Stimulated activated CD4-positive, alpha-beta T cell treated with anti-CD3 and anti-CD28 coated beads, Interleukin-1b, Interleukin-23, amount 100 ng/mL, for 24 hours (primary cell): ENCODE measurements around the gene RTN4R.
A peak's percentile ranks its signal among the peaks of the same experiment; 100 is the strongest.
"Not testable (repeated sequence)": the region's sequence is repeated elsewhere in the genome, so short reads cannot be mapped to it uniquely, and the experiment has no call there.

ENCODE experiments used
- DNase-seq, 4 experiments: peaks; one replicate each; pipeline ENCODE4 v3.0.0-alpha.2; 2020; ENCODE audit warnings: low read depth in 4 of 4, low spot score in 1 of 4

The RTN4R gene

DNA sequence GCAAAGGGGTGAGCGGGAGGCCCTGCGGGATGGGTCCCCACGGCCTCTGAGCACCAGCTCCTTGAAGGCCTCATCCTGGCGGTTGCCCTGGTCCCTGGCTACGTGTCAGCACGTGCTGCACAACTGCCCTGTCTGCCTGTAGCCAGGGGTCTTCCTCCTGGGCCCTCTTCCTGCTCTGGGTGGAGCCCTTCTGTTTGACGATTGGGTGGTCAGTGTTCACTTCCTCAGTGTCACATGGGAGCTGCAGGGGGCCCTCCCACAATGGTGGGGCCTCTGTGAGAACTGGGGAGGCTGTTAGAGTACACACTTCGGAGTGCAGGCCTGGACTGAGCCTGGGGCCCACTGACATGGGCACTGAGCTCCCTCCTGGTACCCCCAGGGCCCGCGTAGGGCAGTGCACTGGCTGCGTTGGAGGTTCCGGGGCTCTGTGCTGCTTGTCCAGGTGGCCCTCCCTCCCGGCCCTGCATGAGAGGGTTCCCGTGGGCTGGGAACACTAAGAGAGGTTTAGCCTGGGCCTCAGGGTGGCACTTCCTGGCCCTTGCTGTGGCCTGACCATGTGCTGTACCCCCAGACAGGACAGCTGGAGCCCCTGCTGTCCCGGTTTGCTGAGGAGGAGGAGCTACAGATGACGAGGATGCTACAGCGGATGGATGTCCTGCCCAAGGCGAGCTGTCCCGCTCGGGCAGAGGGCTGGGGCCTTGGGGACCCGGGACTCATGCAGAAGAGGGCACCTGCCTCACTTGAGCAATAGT, 38.0 kb upstream of the RTN4R start:
- no peak for DNase-seq

DNA sequence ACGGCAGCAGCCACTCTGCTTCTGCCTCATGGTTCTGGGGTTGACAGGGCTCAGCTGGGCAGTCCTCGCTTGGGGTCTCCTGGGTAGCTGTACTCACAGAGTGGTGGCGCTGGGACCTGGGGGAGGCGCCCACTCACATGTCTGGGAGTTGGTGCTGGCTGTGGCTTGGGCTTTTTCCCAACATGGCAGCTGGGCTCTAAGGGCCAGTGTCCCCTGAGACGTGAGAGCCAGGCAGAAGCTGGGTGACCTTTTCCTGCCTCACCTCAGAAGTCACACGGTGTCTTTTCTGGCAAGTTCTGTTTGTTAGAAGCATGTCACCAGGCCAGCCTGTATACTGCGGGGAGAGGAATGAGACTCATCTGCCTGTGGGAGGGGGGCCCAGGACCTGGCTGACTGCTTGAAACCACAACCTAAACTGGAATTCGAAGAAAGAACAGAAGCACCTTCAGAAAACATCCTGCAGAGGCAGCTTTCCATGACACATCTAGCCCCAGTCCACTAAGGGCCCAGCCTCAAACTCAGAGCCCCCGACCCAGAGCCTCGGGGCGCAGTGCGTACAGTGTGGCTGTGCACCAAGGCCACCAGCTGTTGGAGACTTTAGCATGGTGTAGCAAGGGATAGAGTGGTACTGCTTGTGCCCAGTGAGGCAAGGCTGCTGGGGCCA, 37.2 kb upstream of the RTN4R start:
- DNase-seq = not testable (repeated sequence)

DNA sequence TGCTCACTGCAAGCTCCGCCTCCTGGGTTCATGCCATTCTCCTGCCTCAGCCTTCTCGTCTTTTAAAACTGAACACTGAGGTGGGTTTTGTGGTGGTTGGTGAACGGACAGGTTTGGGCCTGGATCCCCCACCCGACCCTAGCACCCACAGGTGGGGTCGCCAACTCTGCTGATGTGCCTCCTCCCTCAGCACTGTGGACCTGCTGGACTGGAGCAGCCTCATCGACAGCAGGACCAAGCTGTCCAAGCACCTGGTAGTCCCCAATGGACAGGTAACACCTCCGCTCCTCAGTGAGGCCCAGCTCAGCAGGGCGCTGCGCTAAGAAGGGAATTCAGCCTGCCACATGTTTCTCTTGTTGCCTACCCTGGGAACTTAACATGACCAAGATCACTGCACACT, 36.5 kb upstream of the RTN4R start:
- no peak for DNase-seq

DNA sequence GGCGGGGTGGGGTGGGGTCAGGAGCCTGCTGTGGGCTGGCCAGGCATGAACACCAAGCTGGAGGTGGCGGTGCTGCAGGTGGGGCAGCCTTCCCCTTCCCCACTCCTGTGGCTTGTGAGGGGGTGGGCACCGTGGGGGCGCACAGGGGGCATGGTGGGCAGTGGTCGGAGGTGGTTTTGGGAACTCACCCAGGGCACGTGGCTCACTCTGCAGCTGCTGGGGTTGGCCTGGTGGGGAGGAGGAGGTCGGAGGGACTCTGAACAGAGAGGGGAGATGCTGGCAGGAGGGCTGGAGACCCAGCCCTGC, 35.1 kb upstream of the RTN4R start:
- not testable (repeated sequence) for DNase-seq

DNA sequence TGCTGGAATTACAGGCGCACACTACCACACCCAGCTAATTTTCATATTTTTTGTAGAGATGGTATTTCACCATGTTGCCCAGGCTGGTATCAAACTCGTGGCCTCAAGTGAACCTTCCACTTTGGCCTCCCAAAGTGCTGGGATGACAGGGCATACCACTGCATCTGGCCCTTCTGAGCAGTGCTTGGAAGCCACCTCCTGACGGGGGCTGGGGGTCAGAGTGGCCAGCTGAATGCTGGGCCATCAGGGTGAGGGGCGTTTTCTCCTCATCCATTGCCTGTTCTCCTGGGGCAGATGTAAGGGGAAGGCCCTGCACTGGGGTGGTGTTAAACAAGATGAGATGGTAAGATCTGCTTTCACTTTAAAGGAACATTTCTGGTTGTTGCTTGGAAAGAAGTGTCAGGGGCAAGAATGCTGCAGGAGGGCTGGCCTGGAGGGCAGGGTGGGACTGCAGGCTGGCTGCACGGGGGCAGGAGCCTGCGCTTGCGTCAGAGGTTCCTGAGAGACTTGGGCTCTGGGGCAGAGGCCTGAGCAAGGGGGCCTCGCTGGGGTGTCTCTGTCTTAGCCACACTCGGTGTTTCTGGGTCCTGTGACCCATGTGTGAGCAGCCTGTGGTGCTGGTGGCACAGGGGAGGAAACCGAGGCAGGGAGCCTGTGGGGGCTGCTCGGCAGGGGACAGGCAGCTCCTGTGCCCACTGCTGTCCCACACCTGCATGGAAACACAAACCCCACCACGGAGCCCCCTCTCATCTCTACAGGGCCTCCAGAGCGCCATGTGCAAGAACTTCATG, 34.5 kb upstream of the RTN4R start:
- no peak for DNase-seq

DNA sequence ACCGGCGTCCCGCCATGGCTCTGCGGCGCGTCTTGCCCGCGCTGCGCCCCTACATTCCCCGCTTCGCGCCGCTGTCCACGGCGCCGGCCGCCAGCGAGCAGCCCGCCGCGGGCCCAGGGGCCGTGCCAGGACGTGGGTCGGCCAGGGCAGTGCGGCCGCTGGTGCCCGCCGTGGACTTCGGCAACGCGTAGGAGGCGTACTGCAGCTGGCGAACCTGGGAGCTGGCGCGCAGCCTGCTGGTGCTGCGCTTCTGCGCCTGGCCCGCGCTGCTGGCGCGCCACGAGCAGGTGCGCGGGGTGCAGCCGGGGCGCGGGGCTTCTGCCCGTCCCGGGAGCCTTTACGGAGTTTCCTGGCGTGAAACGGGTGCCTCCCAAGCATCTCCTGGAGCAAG, 31.6 kb upstream of the RTN4R start:
- no peak for DNase-seq

DNA sequence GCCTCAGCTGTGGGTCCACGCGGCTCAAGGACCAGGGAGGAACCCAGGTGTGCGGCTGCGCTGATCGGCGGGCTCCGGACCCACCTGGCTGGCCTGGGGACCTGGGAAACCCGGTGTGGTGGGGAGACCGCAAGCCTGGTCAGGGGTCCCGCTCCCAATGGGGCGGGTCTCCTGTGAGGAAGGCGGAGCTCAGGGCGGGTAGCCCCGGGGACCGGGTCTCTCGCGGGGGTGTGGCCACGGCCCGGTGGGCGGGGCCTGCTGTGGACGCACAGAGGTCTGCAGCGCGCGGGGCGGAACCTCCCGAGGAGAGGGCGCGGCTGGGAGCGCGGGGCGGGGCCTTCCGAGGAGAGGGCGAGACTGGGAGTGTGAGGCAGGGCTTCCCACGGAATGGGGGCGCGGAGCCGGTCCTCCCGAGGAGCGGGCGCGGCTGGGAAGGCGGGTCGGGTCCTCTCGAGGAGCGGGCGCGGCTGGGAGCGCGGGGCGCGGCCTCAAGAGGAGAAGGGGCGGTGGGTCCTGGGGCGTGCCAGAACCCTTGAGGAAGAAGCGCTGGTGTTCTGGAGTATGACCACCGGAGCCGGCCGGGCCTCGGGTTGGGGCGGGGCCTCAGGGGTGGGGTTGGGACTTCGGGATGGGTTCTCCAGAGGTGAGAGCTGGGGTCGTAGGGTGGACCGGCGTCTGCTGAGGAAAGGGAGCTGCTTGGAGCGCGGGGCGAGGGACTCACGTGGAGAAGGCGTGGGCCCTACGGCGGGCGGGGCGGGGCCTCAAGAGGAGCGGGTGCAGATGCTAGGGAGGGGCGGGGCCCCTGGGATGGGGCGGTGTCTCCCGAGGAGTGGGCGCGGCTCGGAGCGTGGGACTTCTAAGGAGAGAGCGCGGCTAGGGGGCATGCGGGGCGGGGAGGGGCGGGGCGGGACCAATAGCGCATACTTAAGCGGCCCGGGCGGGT, 31.0 kb upstream of the RTN4R start:
- DNase-seq = peak; percentile 75 to 89 (median 86)

DNA sequence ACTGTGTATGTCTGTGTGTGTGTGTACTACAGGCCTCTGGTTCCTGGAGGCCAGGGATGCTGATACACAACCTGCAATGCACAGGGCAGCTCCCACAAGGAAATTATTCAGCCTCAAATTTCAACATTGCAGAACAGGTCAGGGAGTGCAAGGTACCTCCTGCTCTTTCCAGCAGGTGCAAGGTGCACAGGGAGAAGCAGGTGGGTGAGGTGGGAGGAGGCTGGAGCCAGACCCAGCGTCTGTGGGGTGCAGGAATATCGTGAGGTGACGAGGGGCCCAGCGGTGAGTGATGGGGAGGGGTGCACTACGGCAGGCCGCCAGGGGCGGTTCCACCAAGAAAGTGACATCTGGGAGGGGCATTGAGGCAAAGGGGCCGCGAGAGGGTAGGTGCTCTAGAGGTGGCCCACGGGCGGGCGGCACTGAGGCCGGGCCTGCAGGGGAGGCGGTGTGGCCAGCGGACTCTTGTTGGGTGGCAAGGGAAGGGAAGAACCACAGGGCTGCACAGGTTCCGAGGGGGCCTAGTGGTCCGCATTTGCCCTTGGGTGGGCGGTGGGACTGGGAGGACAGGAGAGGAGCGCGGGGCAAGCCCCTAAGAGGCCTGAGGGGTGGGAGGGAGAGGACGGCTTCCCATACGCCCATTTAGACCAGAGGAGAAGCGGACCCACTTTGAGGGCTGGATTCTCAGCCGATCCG, 30.1 kb upstream of the RTN4R start:
- no peak for DNase-seq

DNA sequence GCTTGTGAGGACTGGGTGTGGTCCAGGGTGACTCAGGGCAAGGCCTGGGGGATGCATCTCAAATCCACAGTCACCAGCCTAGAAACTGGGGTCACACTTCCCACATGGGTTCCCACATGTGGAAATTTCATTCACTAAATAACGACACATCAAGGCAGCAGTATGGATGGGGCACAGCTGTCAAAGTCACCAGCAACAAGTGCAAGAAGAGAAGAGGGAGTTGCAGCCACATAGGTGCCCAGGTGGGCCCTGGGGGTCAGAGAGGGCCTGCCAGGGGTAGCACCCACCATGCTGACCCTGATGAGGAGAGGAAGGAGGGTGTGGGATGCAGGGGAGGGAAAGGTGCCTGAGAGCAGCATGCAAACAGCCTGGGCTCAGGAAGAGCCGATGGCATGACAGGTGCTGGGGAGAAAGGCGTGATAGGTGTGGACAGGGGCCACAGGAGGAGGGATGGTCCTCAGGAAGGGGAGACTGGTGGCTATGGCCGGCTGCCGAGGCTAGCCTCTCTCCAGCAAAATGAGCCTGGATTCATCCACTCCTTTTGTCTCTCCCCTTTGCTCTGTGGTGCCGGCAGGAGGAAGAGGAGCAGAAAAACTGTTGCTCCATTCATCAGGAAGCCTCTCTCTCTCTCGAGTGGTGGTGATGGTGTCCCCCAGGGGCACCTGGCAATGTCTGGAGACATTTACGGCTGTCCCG, 29.4 kb upstream of the RTN4R start:
- DNase-seq = no peak

DNA sequence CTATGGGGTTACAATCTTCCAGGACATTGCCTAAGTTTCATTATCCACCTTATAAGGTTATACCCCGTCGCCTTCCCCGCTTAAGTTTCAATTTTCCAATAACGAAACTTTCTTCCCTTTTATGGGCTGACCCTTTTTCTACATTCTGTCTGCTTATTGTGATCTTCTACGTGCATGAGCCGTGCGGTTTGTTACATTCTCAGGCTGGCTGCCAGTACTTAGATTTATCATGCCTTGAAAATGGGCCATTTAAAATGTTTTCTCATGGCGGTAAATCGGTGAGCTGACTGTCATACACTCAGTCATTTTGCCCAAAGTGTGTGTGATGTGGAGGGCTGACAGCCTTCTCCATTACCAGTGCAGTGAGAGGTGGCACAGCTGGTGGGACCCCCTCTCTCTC, 28.5 kb upstream of the RTN4R start:
- DNase-seq = no peak

DNA sequence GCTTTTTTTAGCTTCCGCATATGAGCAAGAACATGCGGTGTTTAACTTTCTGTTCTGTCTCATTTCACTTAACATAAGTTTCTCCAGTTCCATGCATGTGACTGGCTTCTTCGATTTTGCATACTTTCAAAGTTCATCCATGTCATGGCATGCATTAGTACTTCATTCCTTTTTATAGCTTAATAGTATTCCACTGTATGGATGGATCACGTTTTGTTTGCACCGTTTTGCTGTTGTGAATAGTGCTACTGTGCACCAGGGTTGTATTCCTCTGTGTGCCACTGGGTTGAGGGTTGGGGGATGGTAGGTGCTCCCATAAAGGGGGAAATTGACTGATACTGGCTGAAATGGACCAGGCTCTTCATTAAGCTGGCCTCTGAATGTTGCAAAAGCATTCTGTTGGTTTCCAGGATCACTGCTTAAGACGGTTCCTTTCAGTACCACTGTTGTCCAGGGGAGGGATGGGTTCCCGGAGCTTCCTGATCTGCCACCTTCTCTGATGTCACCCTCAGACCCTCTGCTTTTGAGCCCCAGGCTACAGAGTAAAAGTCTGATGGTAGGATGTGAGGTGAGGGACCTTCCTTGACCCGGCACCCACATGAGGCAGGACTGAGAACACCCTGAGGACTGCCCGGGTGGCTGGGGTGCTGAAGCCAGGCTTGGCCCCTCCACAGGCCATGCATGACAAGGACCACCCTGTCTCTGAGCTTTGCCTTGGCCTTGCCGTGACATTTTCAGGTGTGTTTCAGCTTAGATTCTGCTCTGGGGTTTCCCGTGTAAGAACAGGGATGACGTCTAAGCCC, 27.3 kb upstream of the RTN4R start:
- no peak for DNase-seq

DNA sequence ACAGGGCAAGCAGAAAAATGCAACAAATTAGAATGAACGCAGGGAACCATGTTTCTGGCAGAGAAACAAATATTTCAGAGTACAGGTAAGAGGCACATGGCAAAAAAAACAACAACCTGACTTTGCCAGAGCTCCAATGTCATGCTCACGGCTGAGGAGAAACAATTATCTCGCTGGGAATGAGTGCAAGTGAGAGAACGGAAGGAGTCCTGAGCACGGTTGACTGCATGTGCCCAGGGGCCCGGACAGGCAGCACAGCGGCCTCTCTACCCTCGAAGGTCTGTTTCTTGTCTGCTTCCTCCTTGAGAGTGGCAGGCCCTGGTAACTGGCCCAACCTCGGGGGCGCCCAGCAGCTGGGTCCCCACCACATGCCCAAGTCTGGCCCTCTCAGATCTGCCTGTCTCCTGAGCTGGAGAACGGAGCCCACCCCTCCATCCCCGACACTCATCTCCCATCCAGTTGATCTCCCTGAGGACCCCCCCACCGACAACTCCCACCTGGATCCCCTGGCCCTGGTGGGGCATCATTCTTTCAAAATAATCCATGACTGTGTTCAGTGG, 24.6 kb upstream of the RTN4R start:
- no peak for DNase-seq

DNA sequence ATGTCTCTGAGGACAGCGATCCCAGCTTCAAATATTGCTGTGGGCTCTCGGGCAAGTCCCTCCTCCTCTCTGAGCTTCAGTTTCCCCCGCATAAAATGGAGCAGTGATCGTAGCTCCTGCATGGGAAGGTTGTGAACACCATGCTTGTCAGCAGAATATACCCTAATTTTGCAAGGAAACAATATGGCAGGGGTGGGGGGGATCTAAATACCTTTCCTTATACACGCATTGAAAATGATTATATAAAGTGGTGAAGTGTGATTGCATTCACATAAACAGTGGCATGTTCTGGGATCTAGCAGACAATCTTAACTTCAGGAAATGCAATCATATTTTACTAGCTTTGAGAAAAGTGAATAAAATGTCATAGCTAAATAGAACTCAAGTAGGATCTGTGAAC, 24.0 kb upstream of the RTN4R start:
- DNase-seq = no peak

DNA sequence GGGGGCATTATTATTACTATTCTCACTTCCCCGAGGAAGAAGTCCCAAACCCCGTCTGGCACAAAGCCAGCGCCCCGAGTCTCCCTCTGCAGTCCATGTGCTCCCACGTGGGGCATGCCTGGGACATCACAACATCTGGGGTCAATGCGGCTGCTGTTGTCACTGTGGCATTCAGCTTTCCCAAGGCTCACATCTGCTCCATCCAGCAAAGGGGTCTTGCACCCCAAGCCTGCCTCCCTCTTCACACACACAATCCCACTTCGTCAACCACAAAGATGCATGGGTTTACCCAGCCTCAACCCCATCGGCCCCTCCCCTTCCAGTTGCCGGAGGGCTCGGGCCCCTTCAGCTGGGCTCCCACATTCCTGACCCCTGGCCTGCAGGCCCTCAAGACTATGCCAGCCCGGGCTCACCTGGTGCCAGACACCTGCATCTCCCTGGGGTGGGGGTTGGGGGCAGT, 23.5 kb upstream of the RTN4R start:
- DNase-seq = no peak

DNA sequence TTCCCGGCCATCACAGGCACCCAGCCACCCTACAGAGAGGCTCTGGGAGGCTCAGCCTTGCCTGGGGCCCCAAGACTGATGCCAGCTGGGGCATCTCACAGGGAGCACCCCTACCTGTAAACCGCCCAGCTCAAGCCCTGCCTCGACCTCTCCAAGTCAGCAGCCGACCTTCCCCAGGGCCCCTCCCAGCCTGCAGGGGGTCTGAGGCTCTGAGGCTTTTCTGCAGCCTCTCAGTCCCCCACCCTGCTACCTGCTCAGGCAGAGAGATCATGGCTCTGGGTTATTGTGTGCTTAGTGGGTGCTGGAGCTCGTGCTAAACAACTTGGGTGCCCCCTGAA, 23.1 kb upstream of the RTN4R start:
- DNase-seq = no peak

DNA sequence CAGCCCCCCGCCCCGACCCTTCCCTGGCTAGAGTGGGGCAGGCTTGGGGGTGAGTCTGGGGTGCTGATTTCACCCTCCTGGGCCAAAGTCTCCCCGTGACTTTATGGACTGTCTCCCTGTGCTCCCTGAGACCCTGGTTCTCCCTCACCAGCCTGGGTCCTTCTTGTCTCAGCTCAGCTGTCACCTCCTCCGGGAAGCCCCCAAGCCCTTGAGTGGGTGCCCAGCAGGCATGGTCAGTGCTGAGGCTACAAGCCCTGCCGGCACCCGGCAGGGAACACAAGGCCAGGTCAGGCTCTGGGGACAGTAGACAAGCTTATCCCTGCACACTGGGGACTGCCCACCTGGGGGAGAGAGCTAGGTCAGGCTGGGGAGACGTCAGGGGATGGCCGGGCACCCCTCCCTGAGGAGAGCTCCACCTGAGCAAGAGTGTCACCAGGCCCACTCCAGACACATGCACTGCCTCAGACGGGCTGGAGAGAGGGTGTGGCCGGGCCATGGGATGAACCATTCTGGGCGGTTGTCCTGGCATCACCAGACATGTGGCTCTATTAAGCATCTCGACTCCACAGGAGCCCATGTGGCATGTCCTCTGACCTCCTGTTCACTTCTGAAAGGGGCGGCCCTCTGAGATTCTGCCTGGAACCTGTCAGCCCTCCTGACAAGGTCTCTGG, 22.6 kb upstream of the RTN4R start:
- no peak for DNase-seq

DNA sequence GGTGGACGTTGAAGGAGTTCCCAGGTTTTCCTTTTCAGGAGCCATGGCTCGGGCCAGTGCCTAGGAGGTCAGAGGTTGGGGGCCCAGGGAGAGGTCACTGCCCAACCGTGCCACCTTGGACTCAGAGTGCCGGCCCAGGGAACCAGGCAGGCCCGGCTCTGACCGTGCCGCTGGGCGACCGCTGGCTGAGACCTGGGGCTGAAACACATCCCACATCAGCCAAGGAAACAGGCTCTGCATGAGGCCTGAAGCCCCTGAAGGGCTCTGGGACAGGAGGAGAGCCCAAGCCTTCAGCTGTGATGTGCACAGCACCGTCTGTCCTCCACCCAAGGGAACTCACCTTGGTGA, 21.9 kb upstream of the RTN4R start:
- no peak for DNase-seq
